Stimulated activated naive CD4-positive, alpha-beta T cell (primary cell): ENCODE data around the gene PANK4.

Experiments
- DNase-seq, 6 experiments: peaks; one replicate each; lab custom pipeline; 2025; lab: John Stamatoyannopoulos, UW

PANK4 gene

GRCh38 chr1:2497891-2498290, 28.5 kb downstream of the PANK4 start:
- DNase-seq = no peak

- DNase-seq = no peak
Observed at GRCh38 chr1:2496746-2497145, 29.6 kb downstream of the PANK4 start.

- no peak for DNase-seq
Observed at GRCh38 chr1:2496087-2496622, 30.2 kb downstream of the PANK4 start.

GRCh38 chr1:2495546-2495945, 30.9 kb downstream of the PANK4 start:
- no peak for DNase-seq

- DNase-seq = no peak
Observed at GRCh38 chr1:2495026-2495425, 31.4 kb downstream of the PANK4 start.

GRCh38 chr1:2494323-2494693, 32.1 kb downstream of the PANK4 start:
- DNase-seq = peak in 1 of 6 experiments; percentile 40

GRCh38 chr1:2493691-2494322, 32.6 kb downstream of the PANK4 start:
- peak in 1 of 6 experiments; percentile 40 for DNase-seq

- no peak for DNase-seq
Observed at GRCh38 chr1:2493218-2493617, 33.2 kb downstream of the PANK4 start.

GRCh38 chr1:2492091-2492490, 34.3 kb downstream of the PANK4 start:
- DNase-seq = no peak

GRCh38 chr1:2489615-2490014, 36.8 kb downstream of the PANK4 start:
- DNase-seq = no peak

- DNase-seq = no peak
Observed at GRCh38 chr1:2488688-2489087, 37.7 kb downstream of the PANK4 start.

- no peak for DNase-seq
Observed at GRCh38 chr1:2486558-2486957, 39.8 kb downstream of the PANK4 start.

- no peak for DNase-seq
Observed at GRCh38 chr1:2486041-2486440, 40.4 kb downstream of the PANK4 start.

- DNase-seq = no peak
Observed at GRCh38 chr1:2483970-2484369, 42.4 kb downstream of the PANK4 start.

- DNase-seq = no peak
Observed at GRCh38 chr1:2483026-2483425, 43.4 kb downstream of the PANK4 start.

- no peak for DNase-seq
Observed at GRCh38 chr1:2482588-2482987, 43.8 kb downstream of the PANK4 start.

- no peak for DNase-seq
Observed at GRCh38 chr1:2481885-2482284, 44.5 kb downstream of the PANK4 start.

- DNase-seq = no peak
Observed at GRCh38 chr1:2480986-2481364, 45.4 kb downstream of the PANK4 start.

GRCh38 chr1:2480236-2480985, 46.0 kb downstream of the PANK4 start:
- DNase-seq = no peak

- no peak for DNase-seq
Observed at GRCh38 chr1:2479618-2480017, 46.8 kb downstream of the PANK4 start.

GRCh38 chr1:2479186-2479585, 47.2 kb downstream of the PANK4 start:
- no peak for DNase-seq

GRCh38 chr1:2477791-2478499, 48.5 kb downstream of the PANK4 start:
- no peak for DNase-seq

- DNase-seq = no peak
Observed at GRCh38 chr1:2477309-2477708, 49.1 kb downstream of the PANK4 start.
